ENCODE results near the gene TTLL11. TPM values are rescaled to one million over a fixed set of nuclear protein-coding genes. Genes with fewer than 3 reads are reported as not detected.

The TTLL11 gene
- total RNA-seq, 1 experiment from 2014 or later: 2.3 TPM

DNA sequence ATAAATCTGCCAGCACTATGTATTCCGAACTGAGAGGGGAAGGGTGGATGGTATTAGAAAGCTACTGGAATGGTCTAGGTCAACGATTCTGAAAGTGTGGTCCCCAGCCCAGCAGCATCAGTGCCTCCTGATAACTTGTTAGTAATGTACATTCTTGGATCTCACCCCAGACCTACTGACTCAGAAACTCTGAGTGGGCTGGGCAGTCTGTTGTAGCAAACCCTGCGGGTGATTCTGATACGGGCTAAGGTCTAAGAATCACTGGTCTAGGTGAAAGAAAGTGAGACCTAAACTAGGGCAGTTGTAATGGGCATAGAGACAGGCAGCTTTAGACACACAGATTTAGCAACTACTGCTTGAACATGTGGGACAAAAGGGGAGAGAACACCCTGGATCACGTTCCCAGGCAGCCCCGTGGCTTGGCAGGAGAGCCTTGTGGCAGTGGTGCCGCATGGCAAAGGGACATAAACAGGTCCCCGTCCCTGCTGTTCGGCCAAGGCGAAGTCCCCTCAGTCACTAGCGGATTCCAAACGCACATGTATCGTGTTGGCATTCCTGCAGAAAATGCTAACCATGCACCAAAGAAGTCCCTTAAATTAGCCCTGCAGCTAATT lies 216.3 kb downstream of the TTLL11 start:
- intact Hi-C loops (cut with micrococcal nuclease; ENCODE audit: unreplicated experiment): no loop called here
- Histone ChIP-seq H3K9me2 (ENCODE audit: insufficient read depth) (no peaks in the 10 kb centered on the region), H2AFZ (no peak overlapping the region), H3K9me3 (ENCODE audit: insufficient read depth, low read depth) (no peaks in the 10 kb centered on the region), H3K27ac (no peak overlapping the region), H4K20me1 (ENCODE audit: insufficient read depth) (no peaks in the 10 kb centered on the region), H3K36me3 (ENCODE audit: low read depth) (no peaks in the 10 kb centered on the region), H3K4me3 (no peak overlapping the region), H3K4me2 (no peak overlapping the region), H3K27me3 (ENCODE audit: insufficient read depth, low read depth) (no peaks in the 10 kb centered on the region), H3K79me2 (ENCODE audit: low read depth) (no peaks in the 10 kb centered on the region), H3K4me1 (replicated peaks; ENCODE audit: insufficient read depth) (no peaks in the 10 kb centered on the region), H3F3A (ENCODE audit: insufficient read depth, low read depth) (no peaks in the 10 kb centered on the region)
- ChIA-PET CTCF (no interaction called here), POLR2A (ENCODE audit: unreplicated experiment) (no interaction called here)
- TF ChIP-seq, protein P1, sequence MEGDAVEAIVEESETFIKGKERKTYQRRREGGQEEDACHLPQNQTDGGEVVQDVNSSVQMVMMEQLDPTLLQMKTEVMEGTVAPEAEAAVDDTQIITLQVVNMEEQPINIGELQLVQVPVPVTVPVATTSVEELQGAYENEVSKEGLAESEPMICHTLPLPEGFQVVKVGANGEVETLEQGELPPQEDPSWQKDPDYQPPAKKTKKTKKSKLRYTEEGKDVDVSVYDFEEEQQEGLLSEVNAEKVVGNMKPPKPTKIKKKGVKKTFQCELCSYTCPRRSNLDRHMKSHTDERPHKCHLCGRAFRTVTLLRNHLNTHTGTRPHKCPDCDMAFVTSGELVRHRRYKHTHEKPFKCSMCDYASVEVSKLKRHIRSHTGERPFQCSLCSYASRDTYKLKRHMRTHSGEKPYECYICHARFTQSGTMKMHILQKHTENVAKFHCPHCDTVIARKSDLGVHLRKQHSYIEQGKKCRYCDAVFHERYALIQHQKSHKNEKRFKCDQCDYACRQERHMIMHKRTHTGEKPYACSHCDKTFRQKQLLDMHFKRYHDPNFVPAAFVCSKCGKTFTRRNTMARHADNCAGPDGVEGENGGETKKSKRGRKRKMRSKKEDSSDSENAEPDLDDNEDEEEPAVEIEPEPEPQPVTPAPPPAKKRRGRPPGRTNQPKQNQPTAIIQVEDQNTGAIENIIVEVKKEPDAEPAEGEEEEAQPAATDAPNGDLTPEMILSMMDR (conservative IDR thresholded peaks at IDR 0.05): no peak
- TF ChIP-seq EZH2 (IDR thresholded peaks at IDR 0.05; ENCODE audit: low read depth): no peak
- BruUV-seq (replicated peaks): no TSS peak
- no peak for DNase-seq

DNA sequence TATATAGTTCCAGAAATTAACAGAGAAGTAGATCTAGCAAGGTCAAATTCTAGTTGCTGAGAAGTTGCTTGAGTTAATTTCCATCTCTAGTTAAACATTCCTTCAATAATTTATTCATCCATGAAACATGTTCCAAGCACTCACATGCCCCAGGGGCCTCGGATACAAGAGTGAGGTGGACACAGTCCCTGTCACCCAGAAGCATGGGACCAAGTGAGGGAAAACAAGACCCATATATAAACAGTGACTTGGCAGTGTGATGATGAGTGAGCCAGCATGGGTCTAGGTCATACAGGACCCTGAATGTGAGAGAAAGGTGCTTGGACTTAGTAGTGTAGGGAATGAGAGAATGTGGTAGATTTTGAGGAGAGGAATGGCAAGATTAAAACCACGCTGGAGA lies 216.9 kb downstream of the TTLL11 start:
- Histone ChIP-seq H3K4me3 (no peak overlapping the region), H4K20me1 (ENCODE audit: insufficient read depth) (no peaks in the 10 kb centered on the region), H3K9me2 (ENCODE audit: insufficient read depth) (no peaks in the 10 kb centered on the region), H3K36me3 (ENCODE audit: low read depth) (no peaks in the 10 kb centered on the region), H3K79me2 (ENCODE audit: low read depth) (no peaks in the 10 kb centered on the region), H3K27me3 (ENCODE audit: insufficient read depth, low read depth) (no peaks in the 10 kb centered on the region), H3F3A (ENCODE audit: insufficient read depth, low read depth) (no peaks in the 10 kb centered on the region), H3K9me3 (ENCODE audit: insufficient read depth, low read depth) (no peaks in the 10 kb centered on the region), H3K27ac (no peak overlapping the region), H2AFZ (no peak overlapping the region), H3K4me2 (no peak overlapping the region), H3K4me1 (replicated peaks; ENCODE audit: insufficient read depth) (no peaks in the 10 kb centered on the region)
- TF ChIP-seq, protein P1 (conservative IDR thresholded peaks at IDR 0.05): no peak
- no peak for TF ChIP-seq EZH2 (IDR thresholded peaks at IDR 0.05; ENCODE audit: low read depth)
- no TSS peak for BruUV-seq (replicated peaks)
- ChIA-PET CTCF (no interaction called here), POLR2A (ENCODE audit: unreplicated experiment) (no interaction called here)
- no peak for DNase-seq
- intact Hi-C loops (cut with micrococcal nuclease; ENCODE audit: unreplicated experiment): no loop called here

DNA sequence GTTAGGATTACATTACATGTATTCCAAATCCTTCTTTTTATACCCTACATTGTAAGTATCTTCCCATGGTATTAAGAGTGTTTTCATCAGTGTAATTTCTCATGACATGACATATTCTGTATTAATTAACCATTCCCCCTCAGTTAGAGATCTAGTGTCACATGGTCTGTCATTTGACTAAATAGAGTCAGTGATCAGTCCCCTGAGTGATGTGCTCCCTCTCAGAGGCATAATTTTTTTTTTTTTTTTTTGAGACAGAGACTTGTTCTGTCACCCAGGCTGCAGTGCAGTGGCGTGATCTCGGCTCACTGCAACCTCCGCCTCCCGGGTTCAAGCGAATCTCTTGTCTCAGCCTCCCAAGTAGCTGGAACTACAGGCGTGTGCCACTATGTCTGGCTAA lies 218.6 kb downstream of the TTLL11 start:
- Histone ChIP-seq H3K9me2 (ENCODE audit: insufficient read depth) (no peaks in the 10 kb centered on the region), H3K27me3 (ENCODE audit: insufficient read depth, low read depth) (no peaks in the 10 kb centered on the region), H3K4me1 (replicated peaks; ENCODE audit: insufficient read depth) (no peaks in the 10 kb centered on the region), H3K4me2 (no peak overlapping the region), H3K79me2 (ENCODE audit: low read depth) (no peaks in the 10 kb centered on the region), H3K36me3 (ENCODE audit: low read depth) (no peaks in the 10 kb centered on the region), H3K4me3 (no peak overlapping the region), H3K27ac (no peak overlapping the region), H2AFZ (no peak overlapping the region), H4K20me1 (ENCODE audit: insufficient read depth) (no peaks in the 10 kb centered on the region), H3K9me3 (ENCODE audit: insufficient read depth, low read depth) (no peaks in the 10 kb centered on the region), H3F3A (ENCODE audit: insufficient read depth, low read depth) (no peaks in the 10 kb centered on the region)
- POLR2A ChIA-PET (ENCODE audit: unreplicated experiment): no interaction called here
- no TSS peak for BruUV-seq (replicated peaks)
- intact Hi-C loops (cut with micrococcal nuclease; ENCODE audit: unreplicated experiment): no loop called here
- TF ChIP-seq, protein P1 (conservative IDR thresholded peaks at IDR 0.05): no peak
- DNase-seq: no peak
- CTCF ChIA-PET: no interaction called here

Data from PC-9 (cell line).